WTC11 (cell line): ENCODE measurements around the gene C12orf75.

Source experiments
- ATF1 ChIP-seq: sonication (generic); formaldehyde crosslinking; IDR thresholded peaks from 2 replicates; pipeline ENCODE4 v1.8.1; 2023; ENCODE audit warnings: mild to moderate bottlenecking, moderate library complexity, missing genetic modification reagents
- ETV6 ChIP-seq: sonication (generic); formaldehyde crosslinking; IDR thresholded peaks from 2 replicates; pipeline ENCODE4 v1.8.1; 2022; ENCODE audit warnings: mild to moderate bottlenecking, missing genetic modification reagents
- NFYB ChIP-seq: sonication (generic); formaldehyde crosslinking; conservative IDR thresholded peaks from 2 replicates; pipeline ENCODE4 v1.8.0; 2022; ENCODE audit warnings: low read depth, missing genetic modification reagents
- TP53 ChIP-seq: sonication (generic); formaldehyde crosslinking; IDR thresholded peaks from 2 replicates; pipeline ENCODE4 v1.8.1; 2023; ENCODE audit warnings: mild to moderate bottlenecking, missing genetic modification reagents
- TF ChIP-seq, protein P1 (sequence below): fragments of 200-600 bp; IDR thresholded peaks from 2 replicates; pipeline ENCODE4 v1.8.0; 2022; ENCODE audit warnings: antibody characterized with exemption
- TF ChIP-seq, protein P2 (sequence below): sonication (generic); formaldehyde crosslinking; conservative IDR thresholded peaks from 2 replicates; pipeline ENCODE4 v1.8.1; 2022; ENCODE audit warnings: mild to moderate bottlenecking, missing genetic modification reagents

DNA sequence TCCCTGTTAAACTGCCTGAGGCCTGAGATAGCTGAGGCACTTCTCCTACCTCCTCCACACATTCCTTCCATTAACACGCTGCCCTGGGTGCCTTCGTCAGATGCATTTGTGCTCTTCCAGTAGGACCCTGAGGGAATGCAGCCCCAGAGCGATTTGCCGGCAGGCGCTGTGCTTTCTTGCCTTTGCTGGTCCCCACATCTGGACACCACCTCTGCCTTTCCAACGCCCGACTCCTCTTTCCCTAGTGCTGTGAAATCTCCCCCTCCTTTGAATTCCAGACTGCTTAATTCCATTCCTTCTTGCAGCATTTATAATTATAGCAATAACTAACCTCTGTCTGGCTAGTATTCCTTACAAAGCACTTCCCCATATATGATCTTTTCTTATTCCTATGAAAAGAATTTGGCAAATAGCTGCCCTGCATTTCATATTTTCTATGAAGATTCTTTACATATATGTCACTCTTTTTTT lies 88.4 kb downstream of the C12orf75 start:
- TF ChIP-seq, protein P1, sequence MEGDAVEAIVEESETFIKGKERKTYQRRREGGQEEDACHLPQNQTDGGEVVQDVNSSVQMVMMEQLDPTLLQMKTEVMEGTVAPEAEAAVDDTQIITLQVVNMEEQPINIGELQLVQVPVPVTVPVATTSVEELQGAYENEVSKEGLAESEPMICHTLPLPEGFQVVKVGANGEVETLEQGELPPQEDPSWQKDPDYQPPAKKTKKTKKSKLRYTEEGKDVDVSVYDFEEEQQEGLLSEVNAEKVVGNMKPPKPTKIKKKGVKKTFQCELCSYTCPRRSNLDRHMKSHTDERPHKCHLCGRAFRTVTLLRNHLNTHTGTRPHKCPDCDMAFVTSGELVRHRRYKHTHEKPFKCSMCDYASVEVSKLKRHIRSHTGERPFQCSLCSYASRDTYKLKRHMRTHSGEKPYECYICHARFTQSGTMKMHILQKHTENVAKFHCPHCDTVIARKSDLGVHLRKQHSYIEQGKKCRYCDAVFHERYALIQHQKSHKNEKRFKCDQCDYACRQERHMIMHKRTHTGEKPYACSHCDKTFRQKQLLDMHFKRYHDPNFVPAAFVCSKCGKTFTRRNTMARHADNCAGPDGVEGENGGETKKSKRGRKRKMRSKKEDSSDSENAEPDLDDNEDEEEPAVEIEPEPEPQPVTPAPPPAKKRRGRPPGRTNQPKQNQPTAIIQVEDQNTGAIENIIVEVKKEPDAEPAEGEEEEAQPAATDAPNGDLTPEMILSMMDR = no peak
- no peak for TF ChIP-seq ATF1 (CRISPR knock-in tag)
- TF ChIP-seq ETV6 (CRISPR knock-in tag) = no peak
- TF ChIP-seq, protein P2, sequence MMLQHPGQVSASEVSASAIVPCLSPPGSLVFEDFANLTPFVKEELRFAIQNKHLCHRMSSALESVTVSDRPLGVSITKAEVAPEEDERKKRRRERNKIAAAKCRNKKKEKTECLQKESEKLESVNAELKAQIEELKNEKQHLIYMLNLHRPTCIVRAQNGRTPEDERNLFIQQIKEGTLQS = no peak
- TF ChIP-seq NFYB (CRISPR knock-in tag) = no peak
- TF ChIP-seq TP53 (CRISPR knock-in tag) = no peak
